B cell (primary cell): ENCODE measurements around the gene RFX4.

Experiments used
- CTCF ChIP-seq: fragments of 200-600 bp; IDR thresholded peaks from one replicate; pipeline ENCODE4 v1.8.0; 2022; ENCODE audit warnings: antibody characterized with exemption, mild to moderate bottlenecking
- EZH2 ChIP-seq: IDR thresholded peaks from 2 replicates; pipeline ENCODE4 v1.6.1; 2012; ENCODE audit warnings: borderline replicate concordance, low read depth, mild to moderate bottlenecking, moderate library complexity, low read length; ENCODE audit not compliant: insufficient read depth, poor library complexity, severe bottlenecking

- no peak for TF ChIP-seq CTCF
- no peak for TF ChIP-seq EZH2
These were observed 2.3 kb downstream of the RFX4 start for GRCh38 chr12:106585105-106585520.
